ENCODE measurements around the gene ARSA.
"Not testable (repeated sequence)": the region's sequence is repeated elsewhere in the genome, so short reads cannot be mapped to it uniquely, and the experiment has no call there.

Gene ARSA

GRCh38 chr22:50621948-50622722 is 5.8 kb downstream of the ARSA start:
- no peak for DNase-seq (ENCODE audit: low read depth in 2 of 2)

- DNase-seq (ENCODE audit: low read depth in 2 of 2), result no peak
Observed at GRCh38 chr22:50621356-50621880, 6.5 kb downstream of the ARSA start.

- no peak for DNase-seq (ENCODE audit: low read depth in 2 of 2)
Observed at GRCh38 chr22:50620593-50621355, 7.2 kb downstream of the ARSA start.

GRCh38 chr22:50614296-50614695 is 13.7 kb downstream of the ARSA start:
- DNase-seq (ENCODE audit: low read depth in 2 of 2), result not testable (repeated sequence)

- DNase-seq (ENCODE audit: low read depth in 2 of 2), result no peak
Observed at GRCh38 chr22:50613291-50613981, 14.5 kb downstream of the ARSA start.

GRCh38 chr22:50612528-50613221 is 15.3 kb downstream of the ARSA start:
- no peak for DNase-seq (ENCODE audit: low read depth in 2 of 2)

- DNase-seq (ENCODE audit: low read depth in 2 of 2), result no peak
Observed at GRCh38 chr22:50612168-50612527, 15.8 kb downstream of the ARSA start.

- DNase-seq (ENCODE audit: low read depth in 2 of 2), result no peak
Observed at GRCh38 chr22:50611341-50612060, 16.5 kb downstream of the ARSA start.

GRCh38 chr22:50610581-50610980 is 17.4 kb downstream of the ARSA start:
- no peak for DNase-seq (ENCODE audit: low read depth in 2 of 2)

- no peak for DNase-seq (ENCODE audit: low read depth in 2 of 2)
Observed at GRCh38 chr22:50610041-50610451, 17.9 kb downstream of the ARSA start.

GRCh38 chr22:50609599-50609998 is 18.4 kb downstream of the ARSA start:
- DNase-seq (ENCODE audit: low read depth in 2 of 2), result no peak

GRCh38 chr22:50608996-50609395 is 19.0 kb downstream of the ARSA start:
- DNase-seq (ENCODE audit: low read depth in 2 of 2), result no peak

GRCh38 chr22:50608058-50608840 is 19.7 kb downstream of the ARSA start:
- DNase-seq (ENCODE audit: low read depth in 2 of 2), result not testable (repeated sequence)

- DNase-seq (ENCODE audit: low read depth in 2 of 2), result no peak
Observed at GRCh38 chr22:50607659-50608020, 20.3 kb downstream of the ARSA start.

- no peak for DNase-seq (ENCODE audit: low read depth in 2 of 2)
Observed at GRCh38 chr22:50606946-50607658, 20.9 kb downstream of the ARSA start.

GRCh38 chr22:50606165-50606945 is 21.6 kb downstream of the ARSA start:
- DNase-seq (ENCODE audit: low read depth in 2 of 2), result no peak

GRCh38 chr22:50605613-50606074 is 22.3 kb downstream of the ARSA start:
- no peak for DNase-seq (ENCODE audit: low read depth in 2 of 2)

GRCh38 chr22:50605002-50605612 is 22.8 kb downstream of the ARSA start:
- no peak for DNase-seq (ENCODE audit: low read depth in 2 of 2)
